Central memory CD8-positive, alpha-beta T cell (primary cell): Measurements from ENCODE around the gene KIF3A.

Experiments
- ATAC-seq: fragments of 150-1000 bp; cut with Tn5 transposase; replicated peaks from 2 replicates; pipeline ENCODE4 v1.10.0; 2022; ENCODE audit warnings: mild to moderate bottlenecking, moderate FRiP score, moderate number of reproducible peaks; ENCODE audit not compliant: poor library complexity, severe bottlenecking; ENCODE audit errors: extremely low read depth
- DNase-seq, 2 donors: peaks; one replicate each; pipeline ENCODE4 v3.0.0; 2021; ENCODE audit warnings: low spot score in 2 of 2
- H3K27ac Mint-ChIP-seq: one replicate; pipeline ENCODE4 v1.8.0; 2022; ENCODE audit warnings: low read depth, mild to moderate bottlenecking, moderate library complexity, mixed read lengths
- H3K27me3 Mint-ChIP-seq: one replicate; pipeline ENCODE4 v1.8.0; 2022; ENCODE audit warnings: mixed read lengths
- H3K36me3 Mint-ChIP-seq: one replicate; pipeline ENCODE4 v1.8.0; 2022; ENCODE audit warnings: mild to moderate bottlenecking, moderate library complexity, mixed read lengths; ENCODE audit not compliant: insufficient read depth
- H3K4me1 Mint-ChIP-seq: one replicate; pipeline ENCODE4 v1.8.0; 2022; ENCODE audit warnings: mixed read lengths
- H3K4me3 Mint-ChIP-seq: one replicate; pipeline ENCODE4 v1.8.0; 2022; ENCODE audit warnings: mild to moderate bottlenecking, moderate library complexity, mixed read lengths
- H3K9me3 Mint-ChIP-seq: one replicate; pipeline ENCODE4 v1.8.0; 2022; ENCODE audit warnings: mixed read lengths

The KIF3A gene

GRCh38 chr5:132766020-132766805 lies 28.9 kb upstream of the KIF3A start:
- Mint-ChIP-seq H3K27ac (no peak overlapping the region), H3K27me3 (no peaks in the 10 kb centered on the region), H3K9me3 (no peaks in the 10 kb centered on the region)

GRCh38 chr5:132765311-132766019 lies 28.1 kb upstream of the KIF3A start:
- no peaks in the 10 kb centered on the region for H3K27me3 Mint-ChIP-seq
- H3K4me1 Mint-ChIP-seq, result peaks cover 8% of the 10 kb centered on the region
- peaks cover 2% of the 10 kb centered on the region for H3K36me3 Mint-ChIP-seq
- H3K4me3 Mint-ChIP-seq, result no peak overlapping the region
- no peaks in the 10 kb centered on the region for H3K9me3 Mint-ChIP-seq
- no peak for DNase-seq
- no peak overlapping the region for H3K27ac Mint-ChIP-seq
- ATAC-seq, result no peak

More at GRCh38 chr5:132766020-132766805, 28.9 kb upstream of the KIF3A start:
- Mint-ChIP-seq H3K4me3 (no peak overlapping the region), H3K4me1 (peaks cover 8% of the 10 kb centered on the region), H3K36me3 (peaks cover 2% of the 10 kb centered on the region)
- DNase-seq, result no peak
- ATAC-seq, result no peak

GRCh38 chr5:132764671-132765238 lies 27.4 kb upstream of the KIF3A start:
- Mint-ChIP-seq H3K4me3 (no peak overlapping the region), H3K4me1 (peaks cover 8% of the 10 kb centered on the region), H3K27ac (no peak overlapping the region), H3K9me3 (no peaks in the 10 kb centered on the region), H3K36me3 (peaks cover 2% of the 10 kb centered on the region), H3K27me3 (no peaks in the 10 kb centered on the region)
- DNase-seq, result no peak
- no peak for ATAC-seq

GRCh38 chr5:132764051-132764450 lies 26.7 kb upstream of the KIF3A start:
- H3K27me3 Mint-ChIP-seq, result no peaks in the 10 kb centered on the region
- H3K4me1 Mint-ChIP-seq, result peaks cover 8% of the 10 kb centered on the region
- peaks cover 2% of the 10 kb centered on the region for H3K36me3 Mint-ChIP-seq
- no peak overlapping the region for H3K4me3 Mint-ChIP-seq
- no peak overlapping the region for H3K27ac Mint-ChIP-seq
- ATAC-seq (no peak), DNase-seq (no peak)
- H3K9me3 Mint-ChIP-seq, result no peaks in the 10 kb centered on the region

- Mint-ChIP-seq H3K36me3 (peaks cover 4% of the 10 kb centered on the region), H3K27ac (no peak overlapping the region), H3K27me3 (no peaks in the 10 kb centered on the region), H3K9me3 (no peaks in the 10 kb centered on the region), H3K4me3 (no peak overlapping the region), H3K4me1 (peaks cover 8% of the 10 kb centered on the region)
- ATAC-seq (no peak), DNase-seq (no peak)
Observed at GRCh38 chr5:132763181-132764036, 26.1 kb upstream of the KIF3A start.

- Mint-ChIP-seq H3K9me3 (no peaks in the 10 kb centered on the region), H3K27me3 (no peaks in the 10 kb centered on the region), H3K27ac (no peak overlapping the region), H3K4me3 (no peak overlapping the region), H3K36me3 (peaks cover 4% of the 10 kb centered on the region), H3K4me1 (peaks cover 5% of the 10 kb centered on the region)
- no peak for ATAC-seq
- DNase-seq, result no peak
Observed at GRCh38 chr5:132762246-132763000, 25.1 kb upstream of the KIF3A start.

- H3K36me3 Mint-ChIP-seq, result peaks cover 4% of the 10 kb centered on the region
- DNase-seq (no peak), ATAC-seq (no peak)
- H3K4me3 Mint-ChIP-seq, result no peak overlapping the region
- no peaks in the 10 kb centered on the region for H3K27me3 Mint-ChIP-seq
- H3K27ac Mint-ChIP-seq, result no peak overlapping the region
- no peaks in the 10 kb centered on the region for H3K4me1 Mint-ChIP-seq
- H3K9me3 Mint-ChIP-seq, result no peaks in the 10 kb centered on the region
Observed at GRCh38 chr5:132761321-132762240, 24.2 kb upstream of the KIF3A start.

GRCh38 chr5:132760601-132761317 lies 23.4 kb upstream of the KIF3A start:
- no peak overlapping the region for H3K4me3 Mint-ChIP-seq
- no peaks in the 10 kb centered on the region for H3K27me3 Mint-ChIP-seq
- ATAC-seq, result no peak
- DNase-seq, result no peak
- no peaks in the 10 kb centered on the region for H3K9me3 Mint-ChIP-seq
- H3K27ac Mint-ChIP-seq, result no peak overlapping the region
- no peaks in the 10 kb centered on the region for H3K4me1 Mint-ChIP-seq
- H3K36me3 Mint-ChIP-seq, result peaks cover 4% of the 10 kb centered on the region

GRCh38 chr5:132760049-132760420 lies 22.7 kb upstream of the KIF3A start:
- Mint-ChIP-seq H3K27ac (no peak overlapping the region), H3K9me3 (no peaks in the 10 kb centered on the region), H3K4me3 (no peak overlapping the region), H3K4me1 (no peaks in the 10 kb centered on the region), H3K36me3 (peaks cover 4% of the 10 kb centered on the region), H3K27me3 (no peaks in the 10 kb centered on the region)
- no peak for DNase-seq
- no peak for ATAC-seq

- no peak for ATAC-seq
- Mint-ChIP-seq H3K27ac (no peak overlapping the region), H3K27me3 (no peaks in the 10 kb centered on the region), H3K4me1 (no peaks in the 10 kb centered on the region), H3K4me3 (no peak overlapping the region), H3K9me3 (no peaks in the 10 kb centered on the region), H3K36me3 (peaks cover 4% of the 10 kb centered on the region)
- DNase-seq, result no peak
Observed at GRCh38 chr5:132759114-132760048, 22.0 kb upstream of the KIF3A start.
